GM18868 (cell line): ENCODE results near the gene CDH13.

ENCODE experiments used
- ATAC-seq: cut with Tn5 transposase; IDR thresholded peaks from one replicate; pipeline ENCODE4 v1.9.1; 2021; ENCODE audit warnings: mild to moderate bottlenecking, moderate library complexity; ENCODE audit not compliant: unreplicated experiment

CDH13 gene

GRCh38 chr16:82936941-82937551 lies 310.3 kb downstream of the CDH13 start:
- ATAC-seq, result no peak

GRCh38 chr16:82937926-82938520 lies 311.3 kb downstream of the CDH13 start:
- no peak for ATAC-seq

- no peak for ATAC-seq
Measured at GRCh38 chr16:82943371-82943770, 316.6 kb downstream of the CDH13 start.

- ATAC-seq, result no peak
Measured at GRCh38 chr16:82945420-82946101, 318.8 kb downstream of the CDH13 start.

- ATAC-seq, result no peak
Measured at GRCh38 chr16:82947698-82948097, 320.9 kb downstream of the CDH13 start.

GRCh38 chr16:82949016-82949415 lies 322.2 kb downstream of the CDH13 start:
- ATAC-seq, result no peak

- no peak for ATAC-seq
Measured at GRCh38 chr16:82953517-82953916, 326.7 kb downstream of the CDH13 start.

GRCh38 chr16:82954224-82954929 lies 327.6 kb downstream of the CDH13 start:
- no peak for ATAC-seq

- no peak for ATAC-seq
Measured at GRCh38 chr16:82955741-82956348, 329.1 kb downstream of the CDH13 start.

- no peak for ATAC-seq
Measured at GRCh38 chr16:82957212-82957611, 330.4 kb downstream of the CDH13 start.

- ATAC-seq, result no peak
Measured at GRCh38 chr16:82960918-82961317, 334.1 kb downstream of the CDH13 start.

- no peak for ATAC-seq
Measured at GRCh38 chr16:82963653-82964052, 336.9 kb downstream of the CDH13 start.

- ATAC-seq, result no peak
Measured at GRCh38 chr16:82965808-82966207, 339.0 kb downstream of the CDH13 start.

- no peak for ATAC-seq
Measured at GRCh38 chr16:82967424-82967823, 340.7 kb downstream of the CDH13 start.

- ATAC-seq, result no peak
Measured at GRCh38 chr16:82971126-82971525, 344.4 kb downstream of the CDH13 start.

GRCh38 chr16:82972331-82972919 lies 345.7 kb downstream of the CDH13 start:
- no peak for ATAC-seq

GRCh38 chr16:82979406-82980111 lies 352.8 kb downstream of the CDH13 start:
- ATAC-seq, result no peak

GRCh38 chr16:82980810-82981209 lies 354.0 kb downstream of the CDH13 start:
- ATAC-seq, result no peak

- no peak for ATAC-seq
Measured at GRCh38 chr16:82987767-82988166, 361.0 kb downstream of the CDH13 start.

- ATAC-seq, result no peak
Measured at GRCh38 chr16:82990155-82990554, 363.4 kb downstream of the CDH13 start.
